ENCODE results near the gene ATP9B. TPM values are rescaled to one million over a fixed set of nuclear protein-coding genes. Genes with fewer than 3 reads are reported as not detected.

ATP9B gene
- total RNA-seq, 1 experiment from 2014 or later, result 20.9 TPM

GRCh38 chr18:79056827-79057367 is 12.3 kb upstream of the ATP9B start:
- no peaks in the 10 kb centered on the region for H3K79me1 ChIP-seq (ENCODE audit: insufficient read depth, low read depth, low read length, poor library complexity, severe bottlenecking)

More at GRCh38 chr18:79056827-79057367, 12.3 kb upstream of the ATP9B start:
- H2BK15ac ChIP-seq (ENCODE audit: low read depth, low read length), result no peak overlapping the region
- Mint-ChIP-seq H3K27me3 (ENCODE audit: low read depth) (peaks cover 4% of the 10 kb centered on the region; the same call in 1 of the 2 replicates), H3K4me3 (no peak overlapping the region), H3K27ac (no peak overlapping the region), H3K9me3 (peaks cover 0 to 6% of the 10 kb centered on the region in 2 experiments; a peak in 3 of 5 replicates), H3K4me1 (no peaks in the 10 kb centered on the region), H3K36me3 (ENCODE audit: insufficient read depth in 1 of 3, low read depth in 3 of 3) (no peaks in the 10 kb centered on the region)
- no peak for TF ChIP-seq CTCF (conservative IDR thresholded peaks at IDR 0.05)
- H3K56ac ChIP-seq (ENCODE audit: insufficient read length, low read depth, low read length), result no peak overlapping the region
- no peak overlapping the region for H3T11ph ChIP-seq (ENCODE audit: low read length)
- no peak overlapping the region for H3K27ac ChIP-seq (ENCODE audit: insufficient read length, low read depth, low read length)
- no peak overlapping the region for H2AFZ ChIP-seq (ENCODE audit: low read length)
- H3K4me1 ChIP-seq (ENCODE audit: insufficient read depth, low read length), result no peaks in the 10 kb centered on the region
- no peak overlapping the region for H3K9ac ChIP-seq (ENCODE audit: extremely low read depth, insufficient read length, low read length)
- H2AK5ac ChIP-seq (ENCODE audit: insufficient read length, low read length), result no peak overlapping the region
- no peak overlapping the region for H2BK20ac ChIP-seq (ENCODE audit: low read depth, low read length, poor library complexity, severe bottlenecking)
- H2BK120ac ChIP-seq (ENCODE audit: low read depth, low read length, poor library complexity, severe bottlenecking), result no peak overlapping the region
- no peaks in the 10 kb centered on the region for H4K20me1 ChIP-seq (ENCODE audit: control insufficient read depth, insufficient read depth, insufficient read length)
- no peak for DNase-seq
- H4K91ac ChIP-seq (ENCODE audit: insufficient read length, low read depth, low read length), result no peak overlapping the region
- H3K4me2 ChIP-seq (ENCODE audit: insufficient read depth, insufficient read length, low read length), result no peak overlapping the region
- H3K27me3 ChIP-seq (ENCODE audit: insufficient read depth, low read length), result no peaks in the 10 kb centered on the region
- no peak overlapping the region; the same call in 1 of the 2 replicates for H3K14ac ChIP-seq (ENCODE audit: insufficient read depth, low read length)
- H3K9me3 ChIP-seq (ENCODE audit: control insufficient read depth, low read depth, low read length), result no peaks in the 10 kb centered on the region
- H4K8ac ChIP-seq (replicated peaks; ENCODE audit: insufficient read length, low read depth, low read length), result no peak overlapping the region
- no peak overlapping the region for H3K18ac ChIP-seq (ENCODE audit: insufficient read length, low read depth, low read length)
- H3K4ac ChIP-seq (ENCODE audit: low read depth, low read length), result no peak overlapping the region
- no peak overlapping the region for H2BK5ac ChIP-seq (ENCODE audit: insufficient read length, low read length)
- H3K23me2 ChIP-seq (ENCODE audit: insufficient read length, low read depth, low read length, poor library complexity, severe bottlenecking), result no peaks in the 10 kb centered on the region
- H2BK12ac ChIP-seq (ENCODE audit: insufficient read length, low read depth, low read length), result no peak overlapping the region
- no peaks in the 10 kb centered on the region for H3K79me2 ChIP-seq (ENCODE audit: insufficient read depth, low read length)
- WGBS (ENCODE audit: extremely low coverage, insufficient read length, low lambda C conversion rate), result no CpG with 5 or more reads among the region's 9 CpGs
- H4K5ac ChIP-seq (ENCODE audit: insufficient read length, low read depth, low read length), result no peak overlapping the region
- no peak overlapping the region for H3K23ac ChIP-seq (ENCODE audit: insufficient read length, low read depth, low read length)
